Upper lobe of right lung (tissue), 1 donor: ENCODE results near the gene CDYL2. TPM values are rescaled to one million over a fixed set of nuclear protein-coding genes. Genes with fewer than 3 reads are reported as not detected.

Experiments
- ATAC-seq: fragments of 200-7000 bp; cut with Tn5 transposase; one replicate; pipeline ENCODE4 v1.9.1; 2020; ENCODE audit warnings: mild to moderate bottlenecking, moderate library complexity
- DNase-seq: peaks from one replicate; pipeline ENCODE4 v3.0.0-alpha.2; 2020
- H3K27ac ChIP-seq: fragments of 200-600 bp; one replicate; pipeline ENCODE4 v1.8.0; 2022
- H3K27me3 ChIP-seq: fragments of 200-600 bp; one replicate; pipeline ENCODE4 v1.8.0; 2022; ENCODE audit warnings: mild to moderate bottlenecking
- H3K36me3 ChIP-seq: fragments of 200-600 bp; one replicate; pipeline ENCODE4 v1.8.0; 2022
- H3K4me1 ChIP-seq: fragments of 200-600 bp; one replicate; pipeline ENCODE4 v1.8.0; 2022
- H3K4me3 ChIP-seq: fragments of 200-600 bp; one replicate; pipeline ENCODE4 v1.8.0; 2022; ENCODE audit warnings: mild to moderate bottlenecking
- H3K9me3 ChIP-seq: fragments of 200-600 bp; one replicate; pipeline ENCODE4 v1.8.0; 2022
- intact Hi-C: fragments of 100-400 bp; cut with DNase I; formaldehyde crosslinking; loops from one replicate; pipeline ENCODE4 v1.11.0; 2022
- total RNA-seq: library from RNA; stranded (reverse); fragmentation: NEBNext Ultra II Directional; extraction: Animal tissue kit (Norgen Biotek cat#: 25700); gene quantifications from one replicate; pipeline ENCODE4 v1.2.1, GENCODE V29; 2021
- TF ChIP-seq, protein P1 (sequence below): fragments of 200-600 bp; IDR thresholded peaks from one replicate; pipeline ENCODE4 v1.8.0; 2022; ENCODE audit warnings: antibody characterized with exemption
- donor health status: DM: no; HTN: yes; CAD: no; lungs with severe emphysema.

CDYL2 gene
- total RNA-seq, 1 donor from 2014 or later = 21.0 TPM

DNA sequence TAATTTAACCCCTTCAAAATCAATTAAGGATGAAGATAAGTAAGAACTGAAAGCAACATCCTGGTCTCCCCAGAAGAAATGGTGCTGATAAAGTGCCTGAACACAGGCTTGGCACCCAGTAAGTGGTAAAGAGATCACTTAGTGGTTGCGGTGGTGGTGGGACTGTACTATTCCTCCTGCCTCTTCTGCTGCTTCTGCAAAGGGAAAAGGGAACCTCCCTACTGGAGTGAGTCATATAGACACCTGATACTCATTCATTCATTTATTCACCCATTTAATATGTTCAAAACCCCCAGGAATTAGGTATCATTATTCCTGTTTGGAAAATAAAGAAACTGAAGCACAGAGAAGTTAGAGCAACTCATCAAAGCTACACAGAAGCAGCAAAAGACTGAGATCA lies 60.6 kb downstream of the CDYL2 start:
- intact Hi-C loops = no loop called here

DNA sequence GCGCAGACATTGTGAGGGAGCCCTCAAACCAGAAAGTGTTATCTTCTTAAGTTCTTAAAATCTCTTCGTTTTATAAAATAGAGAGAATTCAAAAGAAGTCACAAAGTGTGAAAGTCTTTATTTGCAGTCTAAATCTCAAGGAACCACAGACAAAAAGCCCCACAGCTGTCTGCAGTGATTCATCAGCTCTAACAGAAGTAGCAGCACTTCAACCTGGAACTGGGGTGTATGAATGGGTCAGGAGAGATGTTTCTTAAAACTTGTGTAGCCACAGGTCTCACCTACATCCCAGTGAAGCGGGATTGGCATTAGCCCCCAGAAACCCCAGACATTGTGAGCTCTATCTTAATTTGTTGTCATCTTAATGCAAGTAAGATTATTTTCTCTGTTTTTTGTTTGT lies 61.1 kb downstream of the CDYL2 start:
- no peak for ATAC-seq
- intact Hi-C loops = no loop called here
- peaks cover 10% of the 10 kb centered on the region for H3K9me3 ChIP-seq
- DNase-seq = no peak
- no peaks in the 10 kb centered on the region for H3K27me3 ChIP-seq
- H3K4me1 ChIP-seq = no peaks in the 10 kb centered on the region
- TF ChIP-seq, protein P1, sequence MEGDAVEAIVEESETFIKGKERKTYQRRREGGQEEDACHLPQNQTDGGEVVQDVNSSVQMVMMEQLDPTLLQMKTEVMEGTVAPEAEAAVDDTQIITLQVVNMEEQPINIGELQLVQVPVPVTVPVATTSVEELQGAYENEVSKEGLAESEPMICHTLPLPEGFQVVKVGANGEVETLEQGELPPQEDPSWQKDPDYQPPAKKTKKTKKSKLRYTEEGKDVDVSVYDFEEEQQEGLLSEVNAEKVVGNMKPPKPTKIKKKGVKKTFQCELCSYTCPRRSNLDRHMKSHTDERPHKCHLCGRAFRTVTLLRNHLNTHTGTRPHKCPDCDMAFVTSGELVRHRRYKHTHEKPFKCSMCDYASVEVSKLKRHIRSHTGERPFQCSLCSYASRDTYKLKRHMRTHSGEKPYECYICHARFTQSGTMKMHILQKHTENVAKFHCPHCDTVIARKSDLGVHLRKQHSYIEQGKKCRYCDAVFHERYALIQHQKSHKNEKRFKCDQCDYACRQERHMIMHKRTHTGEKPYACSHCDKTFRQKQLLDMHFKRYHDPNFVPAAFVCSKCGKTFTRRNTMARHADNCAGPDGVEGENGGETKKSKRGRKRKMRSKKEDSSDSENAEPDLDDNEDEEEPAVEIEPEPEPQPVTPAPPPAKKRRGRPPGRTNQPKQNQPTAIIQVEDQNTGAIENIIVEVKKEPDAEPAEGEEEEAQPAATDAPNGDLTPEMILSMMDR = no peak
- no peaks in the 10 kb centered on the region for H3K36me3 ChIP-seq
- H3K27ac ChIP-seq = no peak overlapping the region
- H3K4me3 ChIP-seq = no peak overlapping the region

More for the DNA sequence above, 60.6 kb downstream of the CDYL2 start:
- Histone ChIP-seq H3K27ac (no peak overlapping the region), H3K36me3 (no peaks in the 10 kb centered on the region), H3K9me3 (peaks cover 10% of the 10 kb centered on the region), H3K4me3 (no peak overlapping the region), H3K4me1 (no peaks in the 10 kb centered on the region), H3K27me3 (no peaks in the 10 kb centered on the region)
- TF ChIP-seq, protein P1 = no peak
- DNase-seq (no peak), ATAC-seq (no peak)

DNA sequence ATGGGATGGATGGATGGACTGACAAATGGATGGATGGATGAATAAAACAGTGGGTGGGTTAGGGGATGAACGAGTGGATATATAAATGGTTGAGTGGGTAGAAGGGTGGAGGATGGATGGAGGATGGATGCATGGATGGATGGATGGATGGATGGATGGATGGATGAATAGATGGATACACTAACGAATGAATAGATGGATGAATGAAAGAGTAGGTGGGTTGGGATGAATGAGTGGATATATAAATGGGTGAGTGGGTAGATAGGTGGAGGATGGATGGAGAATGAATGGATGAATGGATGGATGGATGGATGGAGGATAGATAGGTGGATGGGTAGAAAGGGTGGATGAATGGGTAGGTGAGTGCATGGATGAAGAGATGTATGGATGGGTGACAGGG lies 62.1 kb downstream of the CDYL2 start:
- Histone ChIP-seq H3K27ac (no peak overlapping the region), H3K9me3 (peaks cover 10% of the 10 kb centered on the region), H3K27me3 (no peaks in the 10 kb centered on the region), H3K4me3 (no peak overlapping the region), H3K36me3 (no peaks in the 10 kb centered on the region), H3K4me1 (no peaks in the 10 kb centered on the region)
- DNase-seq (no peak), ATAC-seq (no peak)
- intact Hi-C loops = no loop called here
- TF ChIP-seq, protein P1 = no peak

DNA sequence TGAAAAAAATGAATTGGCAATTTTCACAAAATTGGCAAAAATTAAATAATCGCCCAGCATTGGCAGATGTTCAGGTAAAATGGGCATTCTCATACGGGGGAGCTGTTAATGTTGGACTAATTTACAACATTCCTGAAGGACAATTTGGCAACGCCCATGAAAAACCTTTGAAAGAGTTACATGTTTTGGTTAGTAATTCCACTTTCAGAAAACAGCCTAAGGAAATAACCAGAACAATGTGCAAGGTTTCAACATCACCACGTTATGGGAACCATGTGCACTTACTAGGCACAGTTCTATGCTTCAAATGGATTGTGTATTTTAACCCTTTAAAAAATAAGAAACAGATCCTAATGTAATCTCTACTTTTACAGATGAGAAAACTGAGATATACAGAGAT lies 62.7 kb downstream of the CDYL2 start:
- no peaks in the 10 kb centered on the region for H3K4me1 ChIP-seq
- no peak for ATAC-seq
- no peaks in the 10 kb centered on the region for H3K27me3 ChIP-seq
- intact Hi-C loops = no loop called here
- H3K9me3 ChIP-seq = peaks cover 10% of the 10 kb centered on the region
- no peak for DNase-seq
- H3K4me3 ChIP-seq = no peak overlapping the region
- TF ChIP-seq, protein P1 = no peak
- no peaks in the 10 kb centered on the region for H3K36me3 ChIP-seq
- H3K27ac ChIP-seq = no peak overlapping the region

DNA sequence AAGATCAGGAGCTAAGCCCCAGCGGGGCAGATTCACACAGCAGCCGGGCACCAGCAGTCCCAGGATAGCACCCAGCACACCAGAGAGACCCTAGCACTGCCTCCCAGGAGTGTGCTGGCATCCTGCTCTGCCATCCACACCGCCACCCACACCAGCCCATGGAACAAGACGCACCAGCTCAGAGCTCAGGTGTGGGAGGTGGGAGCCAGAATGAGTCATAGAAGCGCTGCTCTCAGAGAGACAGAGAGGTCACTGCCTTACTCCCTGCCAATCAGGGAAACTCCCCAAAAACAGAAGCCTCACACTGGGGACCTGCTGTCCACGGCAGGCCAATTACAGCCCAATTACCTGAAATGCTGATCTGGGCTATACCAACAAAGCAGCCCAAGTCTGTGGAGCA lies 64.9 kb downstream of the CDYL2 start:
- DNase-seq (no peak), ATAC-seq (no peak)
- intact Hi-C loops = no loop called here
- H3K27me3 ChIP-seq = no peaks in the 10 kb centered on the region
- no peak overlapping the region for H3K27ac ChIP-seq
- TF ChIP-seq, protein P1 = no peak
- H3K9me3 ChIP-seq = peaks cover 10% of the 10 kb centered on the region
- no peaks in the 10 kb centered on the region for H3K4me1 ChIP-seq
- no peaks in the 10 kb centered on the region for H3K36me3 ChIP-seq
- no peak overlapping the region for H3K4me3 ChIP-seq

DNA sequence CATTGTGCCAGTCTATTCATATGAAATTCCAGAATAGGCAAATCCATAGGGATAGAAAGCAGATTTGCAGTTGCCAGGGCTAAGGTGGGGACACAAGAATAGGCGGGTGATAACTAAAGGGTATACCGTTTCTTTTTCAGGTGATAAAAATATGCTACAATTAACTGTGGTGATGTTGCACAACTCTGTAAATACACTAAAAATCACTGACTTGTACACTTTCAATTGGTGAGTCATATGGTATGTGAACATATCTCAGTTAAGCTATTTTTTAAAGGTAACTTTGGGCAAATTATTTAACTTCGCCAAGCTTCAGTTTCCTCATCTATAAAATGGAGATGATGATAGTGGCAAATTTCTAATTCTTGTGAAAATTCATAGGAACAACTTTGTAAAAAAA lies 65.9 kb downstream of the CDYL2 start:
- intact Hi-C loops = no loop called here
- no peak overlapping the region for H3K4me3 ChIP-seq
- TF ChIP-seq, protein P1 = no peak
- H3K27ac ChIP-seq = no peak overlapping the region
- no peaks in the 10 kb centered on the region for H3K27me3 ChIP-seq
- no peaks in the 10 kb centered on the region for H3K36me3 ChIP-seq
- ATAC-seq (no peak), DNase-seq (no peak)
- H3K9me3 ChIP-seq = peaks cover 10% of the 10 kb centered on the region
- no peaks in the 10 kb centered on the region for H3K4me1 ChIP-seq
